Dedifferentiated amniotic fluid mesenchymal stem cell (primary cell): Measurements from ENCODE around the gene IL2RG.
A peak's percentile ranks its signal among the peaks of the same experiment; 100 is the strongest.

ENCODE experiments used
- DNase-seq: peaks from one replicate; pipeline ENCODE4 v3.0.0-alpha.2; 2016; ENCODE audit errors: extremely low spot score

The IL2RG gene

GRCh38 chrX:71111141-71111843 is at the start of gene IL2RG:
TSS of gene IL2RG (minus strand) at chrX:71111577. CDS start at chrX:71111539, 38 bp downstream.
- no peak for DNase-seq

GRCh38 chrX:71160475-71160874 is 49.1 kb upstream of the IL2RG start:
- DNase-seq, result no peak

- no peak for DNase-seq
Measured at GRCh38 chrX:71159335-71159734, 48.0 kb upstream of the IL2RG start.

- DNase-seq, result no peak
Measured at GRCh38 chrX:71158603-71159002, 47.2 kb upstream of the IL2RG start.

- no peak for DNase-seq
Measured at GRCh38 chrX:71154641-71155040, 43.3 kb upstream of the IL2RG start.

GRCh38 chrX:71154196-71154595 is 42.8 kb upstream of the IL2RG start:
- no peak for DNase-seq

GRCh38 chrX:71151366-71151765 is 40.0 kb upstream of the IL2RG start:
- DNase-seq, result no peak

GRCh38 chrX:71148278-71148663 is 36.9 kb upstream of the IL2RG start:
- no peak for DNase-seq

GRCh38 chrX:71147496-71148277 is 36.3 kb upstream of the IL2RG start:
- no peak for DNase-seq

- no peak for DNase-seq
Measured at GRCh38 chrX:71144651-71145050, 33.3 kb upstream of the IL2RG start, which contains the start of gene NLGN3. TSS of gene NLGN3 (plus strand) at chrX:71144841. CDS start at chrX:71147750, 2,909 bp downstream.

- DNase-seq, result no peak
Measured at GRCh38 chrX:71143508-71143907, 32.1 kb upstream of the IL2RG start.

- DNase-seq, result no peak
Measured at GRCh38 chrX:71140440-71140839, 29.1 kb upstream of the IL2RG start.

GRCh38 chrX:71131510-71131909 is 20.1 kb upstream of the IL2RG start:
- no peak for DNase-seq

GRCh38 chrX:71128915-71129765 is 17.8 kb upstream of the IL2RG start:
- DNase-seq, result no peak

- no peak for DNase-seq
Measured at GRCh38 chrX:71128166-71128833, 16.9 kb upstream of the IL2RG start.

- DNase-seq, result no peak
Measured at GRCh38 chrX:71118985-71119535, 7.7 kb upstream of the IL2RG start.

GRCh38 chrX:71118032-71118984 is 6.9 kb upstream of the IL2RG start, which contains the start of gene MED12:
TSS of gene MED12 (plus strand) at chrX:71118596. CDS start at chrX:71118755, 159 bp downstream.
- peak; percentile 77 for DNase-seq

- DNase-seq, result no peak
Measured at GRCh38 chrX:71117358-71117757, 6.0 kb upstream of the IL2RG start.

GRCh38 chrX:71111921-71112431 is 599 bp upstream of the IL2RG start:
- no peak for DNase-seq

- no peak for DNase-seq
Measured at GRCh38 chrX:71109051-71109450, 2.3 kb downstream of the IL2RG start.
